GM18867 (cell line): Measurements from ENCODE around the gene ADD1.

Source experiments
- ATAC-seq: cut with Tn5 transposase; IDR thresholded peaks from one replicate; pipeline ENCODE4 v1.9.1; 2021; ENCODE audit warnings: mild to moderate bottlenecking, moderate library complexity; ENCODE audit not compliant: unreplicated experiment

Gene ADD1

GRCh38 chr4:2858451-2859217 lies 15.0 kb downstream of the ADD1 start:
- no peak for ATAC-seq

- ATAC-seq = no peak
Measured at GRCh38 chr4:2859514-2859913, 15.9 kb downstream of the ADD1 start.

- no peak for ATAC-seq
Measured at GRCh38 chr4:2860391-2861348, 17.0 kb downstream of the ADD1 start.

- no peak for ATAC-seq
Measured at GRCh38 chr4:2861631-2862436, 18.2 kb downstream of the ADD1 start.

- no peak for ATAC-seq
Measured at GRCh38 chr4:2862528-2862927, 18.9 kb downstream of the ADD1 start.

GRCh38 chr4:2863649-2864048 lies 20.0 kb downstream of the ADD1 start:
- no peak for ATAC-seq

GRCh38 chr4:2865196-2865780 lies 21.6 kb downstream of the ADD1 start:
- no peak for ATAC-seq

- no peak for ATAC-seq
Measured at GRCh38 chr4:2866160-2866861, 22.7 kb downstream of the ADD1 start.

- ATAC-seq = no peak
Measured at GRCh38 chr4:2866891-2867290, 23.2 kb downstream of the ADD1 start.

- no peak for ATAC-seq
Measured at GRCh38 chr4:2867758-2868491, 24.3 kb downstream of the ADD1 start.

GRCh38 chr4:2868877-2869487 lies 25.3 kb downstream of the ADD1 start:
- ATAC-seq = no peak

- no peak for ATAC-seq
Measured at GRCh38 chr4:2869659-2870058, 26.0 kb downstream of the ADD1 start.

GRCh38 chr4:2870082-2870481 lies 26.4 kb downstream of the ADD1 start:
- no peak for ATAC-seq

GRCh38 chr4:2871466-2871865 lies 27.8 kb downstream of the ADD1 start:
- no peak for ATAC-seq

- no peak for ATAC-seq
Measured at GRCh38 chr4:2871911-2872310, 28.3 kb downstream of the ADD1 start.

GRCh38 chr4:2873329-2873728 lies 29.7 kb downstream of the ADD1 start:
- ATAC-seq = no peak

- ATAC-seq = no peak
Measured at GRCh38 chr4:2874861-2875260, 31.2 kb downstream of the ADD1 start.

GRCh38 chr4:2875556-2875955 lies 31.9 kb downstream of the ADD1 start:
- no peak for ATAC-seq

GRCh38 chr4:2878346-2878745 lies 34.7 kb downstream of the ADD1 start:
- no peak for ATAC-seq
